H1 (cell line): ENCODE data around the gene CRYGS. TPM values are rescaled to one million over a fixed set of nuclear protein-coding genes. Genes with fewer than 3 reads are reported as not detected.

Experiments used
- BCL11A ChIP-seq, 2 experiments: IDR thresholded peaks; one replicate each; pipeline ENCODE4 v1.6.1; 2011; ENCODE audit warnings: low read depth in 2 of 2, low read length in 2 of 2, mild to moderate bottlenecking in 2 of 2
- CBX5 ChIP-seq: fragments of 300-800, 300-1000 bp; sonication (generic); IDR thresholded peaks from 2 replicates; pipeline ENCODE4 v1.7.1; 2016; ENCODE audit warnings: antibody characterized with exemption, low read length, low read depth
- CHD7 ChIP-seq: fragments of 300-600 bp; sonication (generic); IDR thresholded peaks from 2 replicates; pipeline ENCODE4 v1.7.1; 2012; ENCODE audit warnings: low read length, moderate library complexity, mild to moderate bottlenecking, inconsistent platforms; ENCODE audit not compliant: insufficient replicate concordance
- FOSL1 ChIP-seq: IDR thresholded peaks from 2 replicates; pipeline ENCODE4 v1.6.1; 2011; ENCODE audit warnings: mild to moderate bottlenecking, low read depth, low read length, moderate library complexity; ENCODE audit not compliant: insufficient read depth
- KDM5A ChIP-seq: fragments of 200-600 bp; IDR thresholded peaks from 2 replicates; pipeline ENCODE4 v1.7.1; 2012; ENCODE audit warnings: mild to moderate bottlenecking, low read length, inconsistent platforms, mixed read lengths
- NANOG ChIP-seq: IDR thresholded peaks from 2 replicates; pipeline ENCODE4 v1.6.1; 2011; ENCODE audit warnings: low read length, low read depth, mild to moderate bottlenecking, inconsistent platforms; ENCODE audit not compliant: insufficient read depth, poor library complexity, severe bottlenecking
- NRF1 ChIP-seq: IDR thresholded peaks from 2 replicates; pipeline ENCODE4 v1.6.1; 2011; ENCODE audit warnings: mild to moderate bottlenecking, low read depth, low read length, improper control_type of control experiment
- POU5F1 ChIP-seq: IDR thresholded peaks from 2 replicates; pipeline ENCODE4 v1.6.1; 2011; ENCODE audit warnings: low read depth, mild to moderate bottlenecking, low read length, moderate library complexity
- RAD21 ChIP-seq, 2 experiments: IDR thresholded peaks in 1 of 2; conservative IDR thresholded peaks in 1 of 2; 2 replicates each; pipeline ENCODE4 v1.6.1; 2011; ENCODE audit warnings: low read depth in 2 of 2, low read length in 2 of 2, improper control_type of control experiment in 1 of 2, inconsistent platforms in 1 of 2, mild to moderate bottlenecking in 1 of 2, moderate library complexity in 1 of 2
- SIRT6 ChIP-seq: IDR thresholded peaks from one replicate; pipeline ENCODE4 v1.7.1; 2012; ENCODE audit warnings: low read length, inconsistent platforms
- polyA plus RNA-seq, 7 experiments: library from polyadenylated mRNA; depleted of rRNA in 3 of 7; stranded (reverse) in 5 of 7; unstranded in 2 of 7; fragments of >200 nt in 5 of 7; fragments of 200-250 nt in 2 of 7; gene quantifications; 1 replicate in 5 of 7; 2 replicates in 1 of 7; 4 replicates in 1 of 7; pipeline versions ENCODE4 v1.2.1 to v1.2.3, GENCODE V29; 2011 to 2013; ENCODE audit warnings: missing spikeins in 2 of 7, mixed read lengths in 2 of 7
- total RNA-seq: library from RNA; stranded (reverse); fragmentation: NEBNext Ultra II Directional; extraction: Animal tissue kit (Norgen Biotek cat#: 25700); gene quantifications from 2 replicates; pipeline ENCODE4 v1.2.1, GENCODE V29; 2021

CRYGS gene
- total and polyA plus RNA-seq, 2 of the 8 experiments (the other 6 are each of a cell fraction or from before 2014, with no cell fraction given): 1.5 to 1.8 TPM

- no peak for TF ChIP-seq CHD7
- TF ChIP-seq POU5F1: no peak
- no peak for TF ChIP-seq KDM5A
- TF ChIP-seq SIRT6: no peak
- no peak for TF ChIP-seq NANOG
- TF ChIP-seq FOSL1: no peak
- no peak for TF ChIP-seq RAD21 (IDR thresholded peaks at IDR 0.05 in 1 of 2, conservative IDR thresholded peaks at IDR 0.05 in 1 of 2; ENCODE audit: low read depth in 2 of 2, low read length in 2 of 2)
- no peak for TF ChIP-seq BCL11A (IDR thresholded peaks at IDR 0.05; ENCODE audit: low read depth in 2 of 2, low read length in 2 of 2)
- TF ChIP-seq NRF1: no peak
- TF ChIP-seq CBX5: no peak
Observed at GRCh38 chr3:186588632-186589031, 44.5 kb upstream of the CRYGS start (continued).
